GM12872 (cell line): ENCODE results near the gene CERS6.

Source experiments
- TF ChIP-seq, protein P1 (sequence below): IDR thresholded peaks from 3 replicates; pipeline ENCODE4 v1.5.1; 2011; ENCODE audit warnings: low read depth, mild to moderate bottlenecking, low read length, moderate library complexity; ENCODE audit not compliant: insufficient read depth

Gene CERS6

DNA sequence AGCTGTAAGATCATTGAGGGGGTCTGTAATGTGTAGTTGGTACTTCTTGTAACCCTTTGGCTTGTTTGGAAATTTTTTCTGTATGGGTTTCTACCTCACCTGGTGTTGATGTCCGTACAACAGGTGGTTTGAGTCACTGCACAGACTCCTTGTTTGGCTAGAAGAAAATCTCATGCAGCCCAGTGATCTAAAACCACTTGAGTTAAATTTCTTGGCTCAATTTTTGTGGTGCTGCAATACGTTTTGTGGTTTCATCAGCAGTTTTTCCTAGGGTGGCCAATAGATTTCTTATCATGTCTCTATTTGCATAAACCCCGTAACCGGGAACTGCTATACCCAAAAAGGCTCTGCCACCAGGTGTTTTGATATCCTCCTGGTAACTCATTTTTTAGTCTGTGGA is 43.4 kb downstream of the CERS6 start:
- TF ChIP-seq, protein P1, sequence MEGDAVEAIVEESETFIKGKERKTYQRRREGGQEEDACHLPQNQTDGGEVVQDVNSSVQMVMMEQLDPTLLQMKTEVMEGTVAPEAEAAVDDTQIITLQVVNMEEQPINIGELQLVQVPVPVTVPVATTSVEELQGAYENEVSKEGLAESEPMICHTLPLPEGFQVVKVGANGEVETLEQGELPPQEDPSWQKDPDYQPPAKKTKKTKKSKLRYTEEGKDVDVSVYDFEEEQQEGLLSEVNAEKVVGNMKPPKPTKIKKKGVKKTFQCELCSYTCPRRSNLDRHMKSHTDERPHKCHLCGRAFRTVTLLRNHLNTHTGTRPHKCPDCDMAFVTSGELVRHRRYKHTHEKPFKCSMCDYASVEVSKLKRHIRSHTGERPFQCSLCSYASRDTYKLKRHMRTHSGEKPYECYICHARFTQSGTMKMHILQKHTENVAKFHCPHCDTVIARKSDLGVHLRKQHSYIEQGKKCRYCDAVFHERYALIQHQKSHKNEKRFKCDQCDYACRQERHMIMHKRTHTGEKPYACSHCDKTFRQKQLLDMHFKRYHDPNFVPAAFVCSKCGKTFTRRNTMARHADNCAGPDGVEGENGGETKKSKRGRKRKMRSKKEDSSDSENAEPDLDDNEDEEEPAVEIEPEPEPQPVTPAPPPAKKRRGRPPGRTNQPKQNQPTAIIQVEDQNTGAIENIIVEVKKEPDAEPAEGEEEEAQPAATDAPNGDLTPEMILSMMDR, result no peak

DNA sequence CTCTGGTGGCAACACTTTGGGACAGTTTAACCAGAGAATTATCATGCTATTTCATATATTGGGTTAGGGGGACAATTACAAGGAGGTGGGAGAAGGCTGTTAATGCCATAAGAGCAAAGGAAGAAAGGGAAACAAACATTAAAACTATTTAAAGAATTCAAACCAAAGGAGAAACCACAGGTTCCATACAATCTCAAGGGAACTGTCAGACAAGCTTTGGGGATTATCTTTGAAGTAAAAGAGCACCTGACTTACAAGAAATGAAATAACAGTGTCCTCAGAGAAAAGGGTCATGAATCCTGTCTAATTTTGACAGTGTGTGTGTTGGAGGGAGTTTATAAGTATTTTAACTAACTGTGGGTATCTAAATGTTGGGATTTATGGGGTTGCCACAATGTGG is 44.4 kb downstream of the CERS6 start:
- TF ChIP-seq, protein P1, result no peak

DNA sequence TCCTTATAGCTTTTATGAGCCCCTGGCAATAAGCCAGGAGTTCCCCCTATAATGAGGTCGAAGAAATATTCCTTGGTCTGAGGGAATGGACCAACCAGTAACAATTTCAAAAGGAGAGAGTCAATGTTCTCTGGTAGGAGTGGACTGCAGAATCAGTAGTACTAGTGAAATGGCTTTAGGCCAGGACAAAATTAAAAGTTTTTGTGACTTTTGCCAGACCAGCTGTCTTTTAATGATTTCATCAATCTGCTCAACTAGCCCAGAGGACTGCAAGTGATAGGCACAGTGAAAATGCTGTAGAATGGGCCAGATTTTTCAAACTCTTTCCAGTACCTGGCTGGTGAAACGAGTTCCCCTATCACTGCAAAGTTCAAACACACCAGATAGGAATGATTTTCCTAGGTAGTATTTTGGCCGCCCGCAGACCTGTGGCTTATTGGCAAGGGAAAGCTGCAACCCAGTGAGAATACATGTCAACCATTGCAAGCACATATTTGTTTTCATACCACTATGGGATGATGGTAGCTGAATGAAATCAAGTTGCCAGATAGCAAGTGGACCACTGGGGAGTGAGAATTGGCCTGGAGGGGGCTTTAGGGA is 45.5 kb downstream of the CERS6 start:
- TF ChIP-seq, protein P1, result no peak

DNA sequence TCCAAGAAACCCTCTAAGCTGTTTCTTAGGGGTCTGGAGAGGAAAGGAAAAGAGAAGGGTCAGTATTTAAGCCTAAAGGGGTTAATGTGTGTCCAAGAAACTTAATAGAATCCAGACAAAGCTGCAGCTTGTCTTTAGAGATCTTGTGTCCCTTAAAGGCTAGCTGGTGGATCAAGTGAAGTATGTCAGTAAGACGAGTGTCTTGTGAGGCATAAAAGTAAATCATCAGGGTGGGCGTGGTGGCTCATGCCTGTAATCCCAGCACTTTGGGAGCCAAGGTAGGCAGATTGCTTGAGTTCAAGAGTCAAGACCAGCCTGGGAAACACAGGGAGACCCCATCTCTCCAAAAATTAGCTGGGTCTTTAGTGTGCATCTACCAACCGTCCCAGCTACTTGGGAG is 47.8 kb downstream of the CERS6 start:
- TF ChIP-seq, protein P1, result no peak

DNA sequence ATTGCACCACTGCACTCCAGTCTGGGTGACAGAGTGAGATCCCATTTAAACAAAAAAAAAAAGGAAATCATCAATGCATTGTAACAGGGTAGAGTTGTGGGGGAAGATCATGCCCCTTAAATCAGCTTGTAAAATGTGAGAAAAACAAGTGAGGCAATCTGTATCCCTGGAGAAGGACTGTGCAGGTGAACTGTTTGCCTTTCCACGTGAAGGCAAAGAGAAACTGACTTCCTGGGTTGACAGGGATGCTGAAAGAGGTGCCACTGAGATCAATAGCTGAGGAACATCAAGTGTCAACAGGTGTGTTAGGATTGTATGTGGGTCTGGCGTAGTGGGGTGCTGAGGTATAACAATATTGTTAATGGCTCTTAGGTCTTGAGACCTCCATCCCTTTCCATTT is 48.3 kb downstream of the CERS6 start:
- TF ChIP-seq, protein P1, result no peak

DNA sequence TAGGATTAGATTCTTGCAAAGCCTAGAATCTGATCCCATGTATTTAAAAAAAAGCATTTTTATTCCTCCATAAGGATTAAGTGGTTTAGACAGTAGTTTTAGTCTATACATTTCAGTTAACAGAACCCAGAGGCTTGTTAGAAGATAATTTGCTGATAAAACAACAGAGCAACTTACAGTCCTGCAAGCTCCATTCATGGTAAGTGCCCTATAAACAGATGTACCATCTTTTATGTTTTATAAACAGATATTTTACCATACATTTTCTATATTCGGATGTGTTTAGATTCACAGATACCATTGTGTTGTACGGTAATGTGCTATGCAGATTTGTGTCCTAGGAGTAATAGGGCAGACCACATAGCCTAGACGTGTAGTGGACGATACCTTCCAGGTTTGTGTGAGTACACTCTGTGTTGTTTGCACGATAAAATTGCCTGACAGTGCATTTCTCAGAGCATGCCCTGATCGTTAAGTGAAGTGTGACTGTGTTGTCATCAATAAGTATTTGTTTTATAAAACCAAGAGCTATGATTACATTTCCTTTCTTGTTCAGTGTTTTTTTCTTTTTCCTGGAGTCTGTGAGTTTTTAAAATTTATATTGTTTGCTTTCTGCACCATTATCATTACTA is 54.2 kb downstream of the CERS6 start:
- TF ChIP-seq, protein P1, result no peak

DNA sequence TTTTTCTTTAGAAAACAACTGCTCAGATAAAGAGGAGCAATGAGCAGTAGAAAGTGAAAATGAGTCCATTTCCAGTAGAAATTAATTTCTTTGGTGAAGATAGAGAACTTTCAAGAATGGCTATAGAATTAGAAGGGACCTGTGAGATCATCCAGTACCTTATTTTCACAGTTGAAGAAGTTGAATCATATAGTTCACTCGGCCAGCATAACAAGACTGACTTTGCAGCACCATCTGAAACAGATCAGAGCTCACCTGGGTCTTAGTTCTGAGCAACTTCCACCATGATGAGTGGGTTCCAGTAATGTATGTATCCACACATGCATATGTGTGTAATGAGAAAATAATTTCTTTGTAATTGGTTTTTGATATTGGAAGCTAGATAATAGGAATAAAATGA is 58.6 kb downstream of the CERS6 start:
- TF ChIP-seq, protein P1, result no peak
